Right lobe of liver (tissue), 4 donors: ENCODE measurements around the gene CACNA2D4.

ENCODE experiments used
- CTCF ChIP-seq, 4 donors: fragments of 200-600 bp in 3 of 4; fragments of 450-650 bp in 1 of 4; IDR thresholded peaks; one replicate each; pipeline versions ENCODE4 v1.5.1 to v1.8.0; 2016 to 2022; ENCODE audit warnings: antibody characterized with exemption in 4 of 4, mild to moderate bottlenecking in 2 of 4
- POLR2A ChIP-seq: fragments of 450-650 bp; IDR thresholded peaks from one replicate; pipeline ENCODE4 v1.6.1; 2017; ENCODE audit warnings: antibody characterized with exemption, mild to moderate bottlenecking
- donor health status: DM: no; HTN: no; CAD: no.
- donor health status: DM: no; HTN: no; CAD: no.
- donor health status: DM: no; HTN: yes; CAD: no.

- TF ChIP-seq CTCF (IDR thresholded peaks at IDR 0.05) (no peak), POLR2A (no peak)
Observed at GRCh38 chr12:1807087-1807860, 111.2 kb downstream of the CACNA2D4 start.
